IMR-90 (cell line): ENCODE data around the gene CLSTN3.

Experiments
- BHLHE40 ChIP-seq: fragments of 150-350 bp; IDR thresholded peaks from 2 replicates; pipeline ENCODE4 v1.6.1; 2016; ENCODE audit warnings: mild to moderate bottlenecking, low read depth, low read length
- CTCF ChIP-seq: conservative IDR thresholded peaks from 2 replicates; pipeline ENCODE4 v1.5.1; 2012; ENCODE audit warnings: mild to moderate bottlenecking, low read depth, low read length, improper control_type of control experiment
- ELK1 ChIP-seq: fragments of 150-350 bp; IDR thresholded peaks from 2 replicates; pipeline ENCODE4 v1.6.1; 2016; ENCODE audit warnings: low read depth, mild to moderate bottlenecking, low read length, moderate library complexity, borderline replicate concordance
- FOS ChIP-seq: fragments of 150-350 bp; IDR thresholded peaks from 2 replicates; pipeline ENCODE4 v1.6.1; 2016; ENCODE audit warnings: low read depth, low read length
- POLR2A ChIP-seq: IDR thresholded peaks from 2 replicates; pipeline ENCODE4 v1.6.1; 2012; ENCODE audit warnings: mild to moderate bottlenecking, low read depth, low read length
- RAD21 ChIP-seq: IDR thresholded peaks from 2 replicates; pipeline ENCODE4 v1.6.1; 2012; ENCODE audit warnings: low read length, improper control_type of control experiment
- RCOR1 ChIP-seq: IDR thresholded peaks from 2 replicates; pipeline ENCODE4 v1.6.1; 2012; ENCODE audit warnings: mild to moderate bottlenecking, low read length, improper control_type of control experiment; ENCODE audit not compliant: insufficient replicate concordance
- RFX5 ChIP-seq: IDR thresholded peaks from 2 replicates; pipeline ENCODE4 v1.8.0; 2012; ENCODE audit warnings: low read depth, mild to moderate bottlenecking, low read length, moderate library complexity
- SMC3 ChIP-seq: fragments of 150-350 bp; IDR thresholded peaks from 2 replicates; pipeline ENCODE4 v1.6.1; 2016; ENCODE audit warnings: low read depth, mild to moderate bottlenecking, antibody characterized with exemption, low read length, moderate library complexity

- TF ChIP-seq FOS = no peak
- TF ChIP-seq POLR2A = no peak
- TF ChIP-seq CTCF = no peak
- no peak for TF ChIP-seq BHLHE40
- TF ChIP-seq RAD21 = no peak
- TF ChIP-seq SMC3 = no peak
- TF ChIP-seq RCOR1 = no peak
- TF ChIP-seq RFX5 = no peak
- TF ChIP-seq ELK1 = no peak
Measured at GRCh38 chr12:7146228-7146627, 16.1 kb downstream of the CLSTN3 start.
